Suprapubic skin (tissue), 4 donors: ENCODE measurements around the gene ENTPD1. TPM values are rescaled to one million over a fixed set of nuclear protein-coding genes. Genes with fewer than 3 reads are reported as not detected.

Source experiments
- DNase-seq, 2 donors: peaks; one replicate each; pipeline ENCODE4 v3.0.0-alpha.2; 2019; ENCODE audit warnings: low spot score in 2 of 2
- H3K27ac ChIP-seq: fragments of 200-600 bp; sonication (generic); one replicate; pipeline ENCODE4 v1.5.1; 2019
- H3K27me3 ChIP-seq: fragments of 200-600 bp; sonication (generic); one replicate; pipeline ENCODE4 v1.5.1; 2019
- H3K36me3 ChIP-seq: fragments of 200-600 bp; sonication (generic); one replicate; pipeline ENCODE4 v1.5.1; 2019
- H3K4me1 ChIP-seq: fragments of 200-600 bp; sonication (generic); one replicate; pipeline ENCODE4 v1.5.1; 2019
- H3K4me3 ChIP-seq: fragments of 200-600 bp; sonication (generic); one replicate; pipeline ENCODE4 v1.5.1; 2019; ENCODE audit warnings: mild to moderate bottlenecking
- H3K9me3 ChIP-seq: fragments of 200-600 bp; sonication (generic); one replicate; pipeline ENCODE4 v1.5.1; 2019
- CTCF ChIP-seq, 2 donors: fragments of 200-600 bp in 1 of 2; fragments of 450-650 bp in 1 of 2; sonication (generic) in 1 of 2; IDR thresholded peaks; one replicate each; pipeline ENCODE4 v1.5.1; 2016 to 2019; ENCODE audit warnings: antibody characterized with exemption in 2 of 2, mild to moderate bottlenecking in 1 of 2, moderate library complexity in 1 of 2
- EP300 ChIP-seq: sonication (generic); formaldehyde crosslinking; IDR thresholded peaks from one replicate; pipeline ENCODE4 v1.6.1; 2017; ENCODE audit warnings: antibody characterized with exemption
- POLR2A ChIP-seq, 2 donors: fragments of 450-650 bp; IDR thresholded peaks; one replicate each; pipeline ENCODE4 v1.6.1; 2017; ENCODE audit warnings: antibody characterized with exemption in 2 of 2, mild to moderate bottlenecking in 2 of 2, moderate library complexity in 2 of 2
- POLR2AphosphoS5 ChIP-seq, 3 donors: sonication (generic); formaldehyde crosslinking; IDR thresholded peaks; one replicate each; pipeline ENCODE4 v1.6.1; 2017; ENCODE audit warnings: antibody characterized with exemption in 3 of 3
- WGBS: methylation state at CpG from one replicate; pipeline ENCODE4 v1.1.5; 2018; 5-methylcytosine and 5-hydroxymethylcytosine counted together
- total RNA-seq, 4 donors: library from RNA; depleted of rRNA; stranded (reverse); fragments of >200 nt; gene quantifications; one replicate each; pipeline ENCODE4 v1.1.0, GENCODE V29; 2016

ENTPD1 gene
- total RNA-seq, 4 donors from 2014 or later, result 6.3 to 18.9 (median 12.5) TPM

GRCh38 chr10:95813054-95813685 is 57.2 kb downstream of the ENTPD1 start:
- Histone ChIP-seq H3K4me3 (no peak overlapping the region), H3K36me3 (no peaks in the 10 kb centered on the region), H3K4me1 (peaks cover 34% of the 10 kb centered on the region), H3K27me3 (no peaks in the 10 kb centered on the region), H3K27ac (peak overlapping the region; percentile 79), H3K9me3 (no peaks in the 10 kb centered on the region)
- 83% methylated on average over 3 of the region's 3 CpGs for WGBS
- TF ChIP-seq POLR2AphosphoS5 (IDR thresholded peaks at IDR 0.05) (no peak), EP300 (no peak), CTCF (IDR thresholded peaks at IDR 0.05) (no peak), POLR2A (IDR thresholded peaks at IDR 0.05) (no peak)
- no peak for DNase-seq

GRCh38 chr10:95814011-95814727 is 58.2 kb downstream of the ENTPD1 start:
- peak in 1 of 2 donors; percentile 81 for DNase-seq
- Histone ChIP-seq H3K27ac (peak overlapping the region; percentile 79), H3K4me1 (peaks cover 36% of the 10 kb centered on the region), H3K9me3 (no peaks in the 10 kb centered on the region), H3K4me3 (no peak overlapping the region), H3K27me3 (no peaks in the 10 kb centered on the region), H3K36me3 (no peaks in the 10 kb centered on the region)
- TF ChIP-seq EP300 (no peak), POLR2AphosphoS5 (IDR thresholded peaks at IDR 0.05) (peak in 2 of 3 donors; percentile 31 to 42)
- 30% methylated on average over 7 of the region's 7 CpGs for WGBS

GRCh38 chr10:95815133-95815532 is 59.2 kb downstream of the ENTPD1 start:
- WGBS, result 60% methylated on average over 2 of the region's 2 CpGs
- Histone ChIP-seq H3K4me1 (peaks cover 39% of the 10 kb centered on the region), H3K36me3 (no peaks in the 10 kb centered on the region), H3K27ac (peak overlapping the region; percentile 79), H3K9me3 (no peaks in the 10 kb centered on the region), H3K4me3 (no peak overlapping the region), H3K27me3 (no peaks in the 10 kb centered on the region)
- no peak for DNase-seq
- TF ChIP-seq CTCF (IDR thresholded peaks at IDR 0.05), result no peak
- TF ChIP-seq POLR2AphosphoS5 (IDR thresholded peaks at IDR 0.05), result no peak
- TF ChIP-seq EP300, result no peak
- no peak for TF ChIP-seq POLR2A (IDR thresholded peaks at IDR 0.05)

GRCh38 chr10:95815701-95816240 is 59.8 kb downstream of the ENTPD1 start:
- TF ChIP-seq POLR2A (IDR thresholded peaks at IDR 0.05) (no peak), POLR2AphosphoS5 (IDR thresholded peaks at IDR 0.05) (no peak), CTCF (IDR thresholded peaks at IDR 0.05) (no peak), EP300 (no peak)
- no peak for DNase-seq
- peaks cover 39% of the 10 kb centered on the region for H3K4me1 ChIP-seq
- no peaks in the 10 kb centered on the region for H3K27me3 ChIP-seq
- no peaks in the 10 kb centered on the region for H3K9me3 ChIP-seq
- H3K36me3 ChIP-seq, result no peaks in the 10 kb centered on the region
- no peak overlapping the region for H3K4me3 ChIP-seq
- 77% methylated on average over 6 of the region's 6 CpGs for WGBS
- peak overlapping the region; percentile 79 for H3K27ac ChIP-seq

- 100% methylated on average over 1 of the region's 1 CpG for WGBS
- H3K4me3 ChIP-seq, result no peak overlapping the region
- peak overlapping the region; percentile 24 for H3K27ac ChIP-seq
- peaks cover 37% of the 10 kb centered on the region for H3K4me1 ChIP-seq
- no peaks in the 10 kb centered on the region for H3K27me3 ChIP-seq
- no peak for DNase-seq
- H3K36me3 ChIP-seq, result no peaks in the 10 kb centered on the region
- no peaks in the 10 kb centered on the region for H3K9me3 ChIP-seq
- no peak for TF ChIP-seq EP300
- TF ChIP-seq CTCF (IDR thresholded peaks at IDR 0.05), result no peak
- TF ChIP-seq POLR2AphosphoS5 (IDR thresholded peaks at IDR 0.05), result no peak
- TF ChIP-seq POLR2A (IDR thresholded peaks at IDR 0.05), result no peak
These were observed 62.0 kb downstream of the ENTPD1 start for GRCh38 chr10:95818010-95818409.
